Sigmoid colon (tissue), 4 donors: ENCODE measurements around the gene WNT11.

Source experiments
- EP300 ChIP-seq, 4 donors: sonication (generic); formaldehyde crosslinking; IDR thresholded peaks; one replicate each; pipeline ENCODE4 v1.6.1; 2017; ENCODE audit warnings: antibody characterized with exemption in 4 of 4
- POLR2A ChIP-seq, 2 donors: fragments of 450-650 bp; IDR thresholded peaks; one replicate each; pipeline ENCODE4 v1.6.1; 2016; ENCODE audit warnings: antibody characterized with exemption in 2 of 2, mild to moderate bottlenecking in 2 of 2, moderate library complexity in 2 of 2
- POLR2AphosphoS5 ChIP-seq, 4 donors: sonication (generic); formaldehyde crosslinking; IDR thresholded peaks; one replicate each; pipeline ENCODE4 v1.6.1; 2017; ENCODE audit warnings: antibody characterized with exemption in 4 of 4
- TF ChIP-seq, protein P1 (sequence below), 4 experiments: fragments of 450-650 bp in 3 of 4; fragments of 200-600 bp in 1 of 4; IDR thresholded peaks; one replicate each; pipeline ENCODE4 v1.5.1; 2016 to 2019; ENCODE audit warnings: antibody characterized with exemption in 4 of 4, mild to moderate bottlenecking in 3 of 4, moderate library complexity in 2 of 4

- TF ChIP-seq POLR2AphosphoS5 (IDR thresholded peaks at IDR 0.05) = no peak
- no peak for TF ChIP-seq POLR2A (IDR thresholded peaks at IDR 0.05)
- TF ChIP-seq, protein P1, sequence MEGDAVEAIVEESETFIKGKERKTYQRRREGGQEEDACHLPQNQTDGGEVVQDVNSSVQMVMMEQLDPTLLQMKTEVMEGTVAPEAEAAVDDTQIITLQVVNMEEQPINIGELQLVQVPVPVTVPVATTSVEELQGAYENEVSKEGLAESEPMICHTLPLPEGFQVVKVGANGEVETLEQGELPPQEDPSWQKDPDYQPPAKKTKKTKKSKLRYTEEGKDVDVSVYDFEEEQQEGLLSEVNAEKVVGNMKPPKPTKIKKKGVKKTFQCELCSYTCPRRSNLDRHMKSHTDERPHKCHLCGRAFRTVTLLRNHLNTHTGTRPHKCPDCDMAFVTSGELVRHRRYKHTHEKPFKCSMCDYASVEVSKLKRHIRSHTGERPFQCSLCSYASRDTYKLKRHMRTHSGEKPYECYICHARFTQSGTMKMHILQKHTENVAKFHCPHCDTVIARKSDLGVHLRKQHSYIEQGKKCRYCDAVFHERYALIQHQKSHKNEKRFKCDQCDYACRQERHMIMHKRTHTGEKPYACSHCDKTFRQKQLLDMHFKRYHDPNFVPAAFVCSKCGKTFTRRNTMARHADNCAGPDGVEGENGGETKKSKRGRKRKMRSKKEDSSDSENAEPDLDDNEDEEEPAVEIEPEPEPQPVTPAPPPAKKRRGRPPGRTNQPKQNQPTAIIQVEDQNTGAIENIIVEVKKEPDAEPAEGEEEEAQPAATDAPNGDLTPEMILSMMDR (IDR thresholded peaks at IDR 0.05) = no peak
- no peak for TF ChIP-seq EP300 (IDR thresholded peaks at IDR 0.05)
These were observed 63.0 kb downstream of the WNT11 start for GRCh38 chr11:76143274-76143673.
